ENCODE data around the gene OLIG3. TPM values are rescaled to one million over a fixed set of nuclear protein-coding genes. Genes with fewer than 3 reads are reported as not detected.

OLIG3 gene
- total and polyA plus RNA-seq, 2 of the 8 experiments (the other 6 are each of a cell fraction or from before 2014, with no cell fraction given) = 0.60 to 1.3 TPM

GRCh38 chr6:137542713-137543112, 48.5 kb upstream of the OLIG3 start (continued):
- TF ChIP-seq CTBP2 (IDR thresholded peaks at IDR 0.05; ENCODE audit: borderline replicate concordance, insufficient read depth, insufficient read length, low read length) (no peak), NRF1 (IDR thresholded peaks at IDR 0.05; ENCODE audit: low read depth, low read length) (no peak), TCF12 (IDR thresholded peaks at IDR 0.05; ENCODE audit: low read depth, low read length) (no peak)
